HTERT RPE-1 (cell line): ENCODE data around the gene WIF1.

Source experiments
- in situ Hi-C: fragments of 300-500 bp; cut with MboI; formaldehyde crosslinking; loops from 4 replicates; pipeline ENCODE4 v1.14.3; 2020; ENCODE audit warnings: low sequenced_read_pairs

The WIF1 gene

DNA sequence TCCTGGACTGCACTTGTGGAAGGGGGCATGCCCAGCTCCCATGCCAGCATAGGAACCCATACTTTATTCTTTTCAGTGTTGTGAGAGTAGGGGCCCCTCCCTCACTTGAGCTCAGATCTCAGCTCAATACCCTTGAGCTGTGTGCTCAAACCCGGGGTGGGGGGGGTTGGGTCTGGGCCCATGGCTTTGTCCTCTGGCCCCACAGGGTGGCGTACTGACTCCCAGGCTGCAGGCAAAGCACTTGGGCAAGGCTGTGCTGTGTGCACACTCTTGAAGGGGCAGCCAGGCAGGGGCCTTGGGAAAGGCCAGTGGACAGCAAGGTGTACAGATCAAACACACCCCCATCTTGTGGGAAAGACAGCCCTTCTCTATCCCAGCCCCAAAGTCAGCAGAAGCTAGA, 81.8 kb downstream of the WIF1 start:
- in situ Hi-C loops = no loop called here

DNA sequence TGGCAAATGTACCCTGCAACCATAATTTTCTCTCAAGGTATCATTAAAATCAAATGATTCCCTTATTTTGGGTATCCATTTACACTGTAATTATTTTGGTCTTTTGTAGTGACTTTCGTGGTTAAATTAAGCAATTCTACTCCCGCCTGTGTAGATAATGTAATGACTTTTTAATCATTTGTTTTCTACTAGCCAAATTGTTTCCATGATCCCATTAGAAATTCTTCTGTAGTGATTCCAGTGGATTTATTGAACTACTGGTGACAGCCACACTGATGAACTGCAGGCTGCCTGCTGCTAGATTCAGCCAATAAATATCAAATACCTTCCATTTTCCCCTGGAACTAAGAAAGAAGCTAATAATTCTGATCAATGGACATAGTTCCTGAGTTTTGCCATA, 96.0 kb downstream of the WIF1 start:
- in situ Hi-C loops = no loop called here

DNA sequence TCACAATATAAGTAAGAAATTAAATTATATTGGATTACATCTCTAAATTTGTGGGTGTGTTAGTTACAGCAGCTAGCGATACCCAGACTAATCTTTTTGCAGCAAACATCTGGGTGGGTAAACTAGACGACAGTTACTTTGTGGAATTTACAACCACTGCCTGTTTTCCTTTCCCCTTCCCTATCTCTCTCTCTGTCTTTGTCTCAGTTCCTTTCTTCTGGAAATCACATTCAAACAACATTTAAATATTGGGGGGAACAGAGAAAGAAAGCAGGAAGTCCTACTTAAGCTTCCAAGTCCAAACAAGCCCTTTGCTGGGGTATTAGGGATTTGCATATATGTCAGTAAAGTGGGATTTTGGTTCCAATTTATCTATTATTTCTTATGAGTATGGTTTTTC, 97.6 kb downstream of the WIF1 start:
- in situ Hi-C loops = no loop called here

DNA sequence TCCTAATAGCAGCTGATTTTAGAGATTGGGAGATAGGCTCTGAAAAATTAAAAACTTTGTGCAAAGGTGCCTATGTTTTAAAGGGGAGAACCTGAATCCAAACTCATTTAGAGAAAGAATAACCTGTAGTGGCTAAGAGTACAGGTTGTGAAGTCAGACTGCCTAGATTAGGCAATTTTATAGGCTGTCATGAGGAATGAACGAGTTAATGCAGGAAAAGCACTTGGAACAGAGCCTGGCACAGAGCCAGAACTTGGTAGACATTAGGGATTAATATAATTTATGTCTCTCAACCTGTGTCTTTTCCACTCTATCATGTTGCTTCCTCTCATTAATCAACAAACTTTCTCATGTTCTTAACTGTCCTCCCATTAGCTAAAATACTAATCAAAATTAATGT, 98.1 kb downstream of the WIF1 start:
- in situ Hi-C loops = no loop called here

DNA sequence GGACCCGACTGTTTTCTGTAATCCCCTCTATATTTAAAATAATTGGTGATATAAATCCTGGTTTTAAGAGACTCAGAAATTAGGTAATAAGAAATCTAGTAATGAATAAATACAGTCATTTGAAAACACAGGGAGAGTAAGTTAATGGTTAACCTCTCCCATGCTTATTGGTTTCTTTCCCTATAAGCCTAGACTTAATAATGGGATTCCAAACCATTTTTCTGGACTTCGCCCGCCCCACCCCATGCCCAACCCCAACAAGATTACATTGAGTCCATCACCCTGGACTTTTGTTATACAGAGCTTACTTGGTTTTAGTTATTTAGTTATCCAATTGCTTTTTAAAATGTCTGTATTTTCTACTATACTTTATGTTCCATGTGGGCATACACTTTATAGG, 98.7 kb downstream of the WIF1 start:
- in situ Hi-C loops = no loop called here

DNA sequence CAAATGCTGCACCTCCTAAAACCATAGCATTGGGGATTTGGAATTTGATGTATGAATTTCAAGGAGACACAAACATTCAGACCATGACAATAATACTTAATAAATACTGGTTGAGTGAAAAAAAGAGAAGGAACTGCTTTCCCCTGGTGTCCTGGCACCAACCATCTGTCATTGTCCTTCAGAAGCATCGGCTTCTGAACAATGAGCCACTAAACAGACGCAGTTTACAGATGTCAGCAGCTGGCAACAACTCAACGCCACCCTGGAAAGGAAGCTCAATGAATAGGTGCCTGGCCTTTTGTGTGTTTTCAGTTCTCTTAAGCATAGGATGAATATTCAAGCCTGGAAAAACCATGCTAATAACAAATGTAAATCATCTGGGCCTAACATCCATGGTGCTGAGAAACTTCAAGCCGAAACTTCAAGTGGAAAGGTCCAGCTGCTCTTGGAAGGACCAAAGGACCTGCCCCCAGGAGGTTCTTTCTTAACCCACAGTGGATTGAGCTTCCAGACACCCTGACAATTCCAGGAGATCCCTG, 101.3 kb downstream of the WIF1 start:
- in situ Hi-C loops = no loop called here

DNA sequence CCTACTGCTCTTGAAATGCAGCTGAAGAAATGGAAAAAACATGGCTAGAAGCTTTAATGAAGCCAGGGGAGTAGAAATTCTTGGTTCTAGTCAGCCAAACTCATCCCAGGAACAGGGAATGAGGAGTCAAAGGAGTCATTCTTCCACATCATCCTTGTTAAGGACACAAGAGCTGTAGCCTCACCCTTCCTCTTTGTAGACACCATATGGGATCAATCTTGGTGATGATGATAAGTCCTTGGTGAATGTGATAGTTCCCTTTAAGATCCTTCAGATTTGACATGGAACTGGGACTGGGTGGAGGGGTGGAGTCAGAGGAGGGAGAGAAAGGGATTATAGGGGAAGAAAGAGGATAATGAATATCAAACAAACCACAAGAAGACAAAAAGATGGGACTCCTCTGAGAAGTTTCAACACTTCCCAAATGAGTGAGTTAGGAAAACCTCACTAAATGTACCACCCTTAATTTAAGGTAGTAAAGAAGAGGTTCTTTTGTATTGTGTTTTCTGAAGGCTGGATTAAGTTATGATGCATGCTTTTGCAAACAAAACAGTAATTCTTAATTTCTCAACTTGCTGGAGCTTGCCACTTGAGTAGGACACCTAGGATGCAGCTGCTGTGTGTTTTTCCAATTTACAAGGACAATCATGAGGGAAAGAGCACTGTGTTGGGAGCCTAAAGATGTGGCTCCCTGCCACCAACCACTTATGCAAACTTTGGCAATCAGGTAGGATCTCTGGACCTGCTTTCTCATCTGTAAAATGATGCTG, 104.0 kb downstream of the WIF1 start:
- in situ Hi-C loops = no loop called here

DNA sequence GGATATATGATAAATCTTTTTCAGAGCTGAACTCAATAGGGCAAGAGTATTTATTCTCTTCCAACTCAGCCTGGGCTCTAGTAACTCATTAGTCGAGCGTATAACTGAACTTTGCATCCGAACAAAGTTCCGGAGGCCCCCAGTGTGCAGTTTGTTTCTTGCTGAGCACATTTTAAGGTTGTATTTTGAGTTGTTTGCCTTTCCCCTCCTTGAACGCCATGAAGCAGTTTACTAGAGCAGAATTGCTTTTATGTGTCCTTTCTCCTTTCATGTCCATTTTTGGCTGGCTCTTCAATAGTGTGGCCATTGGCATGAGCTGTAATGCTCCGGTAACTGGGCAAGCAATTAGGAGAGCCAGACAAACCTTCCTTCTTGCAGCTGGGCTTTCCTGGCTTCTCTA, 105.3 kb downstream of the WIF1 start:
- in situ Hi-C loops = no loop called here

DNA sequence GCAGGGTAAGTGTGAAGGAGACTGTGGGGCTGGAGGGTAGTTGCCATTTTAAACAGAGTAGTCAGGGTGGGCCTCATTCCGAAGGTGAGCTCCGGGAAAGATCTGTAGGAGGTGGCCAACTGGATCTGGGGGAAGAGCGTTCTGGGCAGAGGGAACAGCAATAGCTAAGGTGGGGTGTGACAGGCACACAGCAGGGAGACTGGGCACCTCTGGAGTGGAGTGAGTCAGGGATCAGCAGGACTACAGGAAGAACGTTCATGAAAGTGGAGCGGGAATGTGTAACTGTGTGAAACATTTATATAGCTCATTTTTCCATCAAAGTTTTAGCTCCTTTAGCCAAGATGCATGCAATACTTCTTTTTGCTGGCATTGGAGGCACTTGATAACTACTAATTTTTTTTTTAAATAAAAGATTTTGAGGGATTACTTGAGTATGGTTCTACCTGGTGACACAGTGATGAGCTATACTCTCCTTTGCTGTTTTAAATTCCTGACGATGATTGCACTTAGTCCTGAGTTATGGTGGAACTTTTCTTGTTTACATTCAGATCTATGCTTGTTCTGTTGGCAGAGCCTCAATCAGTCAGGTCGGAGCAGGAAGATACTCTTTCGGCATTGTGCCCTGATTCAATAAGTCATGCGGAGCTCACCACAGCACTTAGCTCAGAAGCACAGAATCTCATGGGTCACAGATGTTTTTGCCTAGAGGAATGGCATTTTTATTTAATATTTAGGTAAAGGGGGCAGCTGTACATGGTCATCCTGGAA, 106.4 kb downstream of the WIF1 start:
- in situ Hi-C loops = no loop called here

DNA sequence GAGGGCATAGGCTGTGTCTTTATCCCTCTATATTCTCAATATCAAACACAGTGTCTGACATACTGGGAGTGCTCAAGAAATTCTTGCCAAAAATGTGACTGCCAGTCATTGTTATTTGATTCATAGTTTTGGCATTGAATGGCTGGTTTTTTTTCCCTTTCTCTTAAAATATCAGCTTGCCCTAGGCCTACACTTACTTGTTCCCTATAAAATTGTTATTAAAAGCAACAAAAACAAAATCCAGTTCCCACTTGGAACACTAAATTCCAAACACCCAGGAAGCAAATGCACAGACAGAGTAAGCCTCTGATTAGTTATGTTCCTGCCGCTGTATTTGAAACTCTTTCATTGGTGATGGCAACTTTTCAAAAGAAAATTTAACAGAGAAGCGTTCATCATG, 110.7 kb downstream of the WIF1 start:
- in situ Hi-C loops = no loop called here

DNA sequence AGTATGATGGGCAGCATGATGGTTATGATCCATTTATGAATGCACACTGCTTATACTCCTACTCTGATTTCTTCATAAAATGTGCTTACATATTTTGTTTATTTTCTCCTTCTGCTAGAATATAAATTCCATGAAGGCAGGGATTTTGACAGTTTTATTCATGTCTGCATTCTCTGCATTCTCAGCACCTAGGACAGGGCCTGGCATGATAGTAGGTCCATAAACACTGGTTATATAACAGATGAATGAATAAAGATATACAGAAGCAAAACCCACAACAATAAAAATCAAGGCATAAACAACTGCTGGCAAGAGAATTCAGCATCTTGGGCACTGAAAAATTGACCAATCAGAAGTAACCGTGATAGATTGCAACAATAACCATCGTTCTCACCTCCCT, 115.4 kb downstream of the WIF1 start:
- in situ Hi-C loops = no loop called here

DNA sequence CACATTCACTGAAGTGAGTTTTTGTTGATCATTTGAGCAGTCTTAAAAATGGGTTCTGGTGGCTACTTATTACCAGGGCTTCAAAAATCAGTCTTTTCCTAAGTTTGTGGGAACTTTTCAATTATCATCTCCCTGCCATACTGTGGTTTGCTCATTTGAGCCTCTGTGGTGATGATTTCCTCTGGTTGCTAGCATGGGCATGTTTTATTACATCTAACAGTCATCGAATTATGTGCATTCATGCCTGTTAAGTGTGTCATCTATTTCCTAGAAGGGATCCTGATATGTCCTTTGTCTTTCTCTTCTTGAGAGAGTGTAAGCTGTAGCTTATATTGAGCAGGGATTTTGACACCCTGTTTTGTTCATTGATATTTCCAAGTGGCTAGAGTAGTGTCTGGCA, 116.8 kb downstream of the WIF1 start:
- in situ Hi-C loops = no loop called here
